ENCODE results near the gene PITPNC1.
"Not testable (repeated sequence)": the region's sequence is repeated elsewhere in the genome, so short reads cannot be mapped to it uniquely, and the experiment has no call there.

The PITPNC1 gene

GRCh38 chr17:67491009-67491680, 114.1 kb downstream of the PITPNC1 start:
- DNase-seq: no peak

GRCh38 chr17:67491681-67492024, 114.6 kb downstream of the PITPNC1 start:
- no peak for DNase-seq

GRCh38 chr17:67492251-67492740, 115.2 kb downstream of the PITPNC1 start:
- no peak for DNase-seq

- DNase-seq: peak; percentile 31 to 47
Measured at GRCh38 chr17:67492824-67493517, 115.9 kb downstream of the PITPNC1 start.

GRCh38 chr17:67493812-67494211, 116.7 kb downstream of the PITPNC1 start:
- peak; percentile 92 to 93 for DNase-seq

- DNase-seq: not testable (repeated sequence)
Measured at GRCh38 chr17:67495534-67495933, 118.5 kb downstream of the PITPNC1 start.

GRCh38 chr17:67496286-67496685, 119.2 kb downstream of the PITPNC1 start:
- DNase-seq: no peak

- no peak for DNase-seq
Measured at GRCh38 chr17:67499685-67500084, 122.6 kb downstream of the PITPNC1 start.

GRCh38 chr17:67500261-67500660, 123.2 kb downstream of the PITPNC1 start:
- no peak for DNase-seq

- DNase-seq: no peak
Measured at GRCh38 chr17:67500677-67501300, 123.7 kb downstream of the PITPNC1 start.

GRCh38 chr17:67502151-67502550, 125.1 kb downstream of the PITPNC1 start:
- no peak for DNase-seq

GRCh38 chr17:67503184-67503583, 126.1 kb downstream of the PITPNC1 start:
- no peak for DNase-seq

GRCh38 chr17:67503739-67504138, 126.7 kb downstream of the PITPNC1 start:
- no peak for DNase-seq

GRCh38 chr17:67504182-67504581, 127.1 kb downstream of the PITPNC1 start:
- DNase-seq: no peak

- no peak for DNase-seq
Measured at GRCh38 chr17:67506966-67507365, 129.9 kb downstream of the PITPNC1 start.

GRCh38 chr17:67509390-67510287, 132.6 kb downstream of the PITPNC1 start:
- DNase-seq: no peak

GRCh38 chr17:67511012-67511411, 133.9 kb downstream of the PITPNC1 start:
- DNase-seq: no peak

GRCh38 chr17:67511804-67512203, 134.7 kb downstream of the PITPNC1 start:
- DNase-seq: no peak

GRCh38 chr17:67514998-67515397, 137.9 kb downstream of the PITPNC1 start:
- DNase-seq: peak; percentile 93 to 94

- DNase-seq: peak; percentile 63 to 72
Measured at GRCh38 chr17:67515490-67516083, 138.5 kb downstream of the PITPNC1 start.

GRCh38 chr17:67516571-67516970, 139.5 kb downstream of the PITPNC1 start:
- not testable (repeated sequence) for DNase-seq

GRCh38 chr17:67517325-67517724, 140.2 kb downstream of the PITPNC1 start:
- DNase-seq: no peak

- no peak for DNase-seq
Measured at GRCh38 chr17:67518876-67519275, 141.8 kb downstream of the PITPNC1 start.
